Suprapubic skin (tissue), 4 donors: ENCODE results near the gene SPOCK3. TPM values are rescaled to one million over a fixed set of nuclear protein-coding genes. Genes with fewer than 3 reads are reported as not detected.

ENCODE experiments used
- DNase-seq, 2 donors: peaks; one replicate each; pipeline ENCODE4 v3.0.0-alpha.2; 2019; ENCODE audit warnings: low spot score in 2 of 2
- H3K27ac ChIP-seq: fragments of 200-600 bp; sonication (generic); one replicate; pipeline ENCODE4 v1.5.1; 2019
- H3K27me3 ChIP-seq: fragments of 200-600 bp; sonication (generic); one replicate; pipeline ENCODE4 v1.5.1; 2019
- H3K36me3 ChIP-seq: fragments of 200-600 bp; sonication (generic); one replicate; pipeline ENCODE4 v1.5.1; 2019
- H3K4me1 ChIP-seq: fragments of 200-600 bp; sonication (generic); one replicate; pipeline ENCODE4 v1.5.1; 2019
- H3K4me3 ChIP-seq: fragments of 200-600 bp; sonication (generic); one replicate; pipeline ENCODE4 v1.5.1; 2019; ENCODE audit warnings: mild to moderate bottlenecking
- H3K9me3 ChIP-seq: fragments of 200-600 bp; sonication (generic); one replicate; pipeline ENCODE4 v1.5.1; 2019
- EP300 ChIP-seq: sonication (generic); formaldehyde crosslinking; IDR thresholded peaks from one replicate; pipeline ENCODE4 v1.6.1; 2017; ENCODE audit warnings: antibody characterized with exemption
- POLR2A ChIP-seq, 2 donors: fragments of 450-650 bp; IDR thresholded peaks; one replicate each; pipeline ENCODE4 v1.6.1; 2017; ENCODE audit warnings: antibody characterized with exemption in 2 of 2, mild to moderate bottlenecking in 2 of 2, moderate library complexity in 2 of 2
- POLR2AphosphoS5 ChIP-seq, 3 donors: sonication (generic); formaldehyde crosslinking; IDR thresholded peaks; one replicate each; pipeline ENCODE4 v1.6.1; 2017; ENCODE audit warnings: antibody characterized with exemption in 3 of 3
- WGBS: methylation state at CpG from one replicate; pipeline ENCODE4 v1.1.5; 2018; 5-methylcytosine and 5-hydroxymethylcytosine counted together
- total RNA-seq, 4 donors: library from RNA; depleted of rRNA; stranded (reverse); fragments of >200 nt; gene quantifications; one replicate each; pipeline ENCODE4 v1.1.0, GENCODE V29; 2016
- TF ChIP-seq, protein P1 (sequence below), 2 donors: fragments of 200-600 bp in 1 of 2; fragments of 450-650 bp in 1 of 2; sonication (generic) in 1 of 2; IDR thresholded peaks; one replicate each; pipeline ENCODE4 v1.5.1; 2016 to 2019; ENCODE audit warnings: antibody characterized with exemption in 2 of 2, mild to moderate bottlenecking in 1 of 2, moderate library complexity in 1 of 2

The SPOCK3 gene
- total RNA-seq, 4 donors from 2014 or later: not detected

DNA sequence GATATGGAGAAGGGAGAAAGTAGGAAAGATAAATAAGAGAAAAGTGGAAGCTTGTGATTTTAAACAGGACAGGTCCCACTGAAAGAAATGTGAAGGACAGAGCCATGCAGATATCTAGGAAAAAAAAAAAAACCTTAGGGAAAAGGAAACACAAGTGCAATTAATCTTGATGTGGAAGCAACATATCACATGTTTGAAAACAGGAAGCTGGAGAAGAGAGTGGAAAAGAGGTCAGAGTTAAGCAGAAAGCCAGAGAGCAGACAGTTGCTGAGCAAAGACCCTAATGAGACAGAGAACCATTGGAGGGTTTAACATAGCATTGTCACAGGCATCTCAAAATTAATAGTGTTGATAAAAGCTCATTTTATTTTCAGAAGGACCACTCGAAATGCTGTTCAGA lies 89.7 kb downstream of the SPOCK3 start:
- TF ChIP-seq POLR2A (IDR thresholded peaks at IDR 0.05) (no peak), EP300 (no peak), POLR2AphosphoS5 (IDR thresholded peaks at IDR 0.05) (no peak)
- TF ChIP-seq, protein P1, sequence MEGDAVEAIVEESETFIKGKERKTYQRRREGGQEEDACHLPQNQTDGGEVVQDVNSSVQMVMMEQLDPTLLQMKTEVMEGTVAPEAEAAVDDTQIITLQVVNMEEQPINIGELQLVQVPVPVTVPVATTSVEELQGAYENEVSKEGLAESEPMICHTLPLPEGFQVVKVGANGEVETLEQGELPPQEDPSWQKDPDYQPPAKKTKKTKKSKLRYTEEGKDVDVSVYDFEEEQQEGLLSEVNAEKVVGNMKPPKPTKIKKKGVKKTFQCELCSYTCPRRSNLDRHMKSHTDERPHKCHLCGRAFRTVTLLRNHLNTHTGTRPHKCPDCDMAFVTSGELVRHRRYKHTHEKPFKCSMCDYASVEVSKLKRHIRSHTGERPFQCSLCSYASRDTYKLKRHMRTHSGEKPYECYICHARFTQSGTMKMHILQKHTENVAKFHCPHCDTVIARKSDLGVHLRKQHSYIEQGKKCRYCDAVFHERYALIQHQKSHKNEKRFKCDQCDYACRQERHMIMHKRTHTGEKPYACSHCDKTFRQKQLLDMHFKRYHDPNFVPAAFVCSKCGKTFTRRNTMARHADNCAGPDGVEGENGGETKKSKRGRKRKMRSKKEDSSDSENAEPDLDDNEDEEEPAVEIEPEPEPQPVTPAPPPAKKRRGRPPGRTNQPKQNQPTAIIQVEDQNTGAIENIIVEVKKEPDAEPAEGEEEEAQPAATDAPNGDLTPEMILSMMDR (IDR thresholded peaks at IDR 0.05): no peak
- WGBS: 47% methylated on average over 1 of the region's 1 CpG

DNA sequence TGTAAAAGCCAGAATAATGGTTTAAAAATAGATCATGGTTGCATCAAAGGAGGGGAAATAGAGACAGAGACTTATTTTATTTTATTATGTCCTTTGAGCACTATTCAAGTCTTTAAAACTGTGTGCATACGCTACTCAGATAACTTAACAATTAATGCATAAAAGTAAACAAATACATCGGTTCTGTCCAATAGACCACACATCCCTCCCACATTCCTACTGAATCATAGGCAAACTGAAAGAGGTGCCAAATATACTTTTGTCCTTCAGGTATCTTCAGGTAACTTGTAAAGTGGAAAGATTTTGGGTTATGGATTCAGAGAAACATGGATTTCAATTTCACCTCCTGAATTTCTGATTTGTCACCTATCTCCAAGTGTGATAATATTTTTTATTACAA lies 91.3 kb downstream of the SPOCK3 start:
- H3K27ac ChIP-seq: no peak overlapping the region
- no peaks in the 10 kb centered on the region for H3K27me3 ChIP-seq
- DNase-seq: no peak
- H3K4me1 ChIP-seq: no peaks in the 10 kb centered on the region
- H3K36me3 ChIP-seq: no peaks in the 10 kb centered on the region
- TF ChIP-seq, protein P1 (IDR thresholded peaks at IDR 0.05): no peak
- TF ChIP-seq POLR2AphosphoS5 (IDR thresholded peaks at IDR 0.05) (no peak), POLR2A (IDR thresholded peaks at IDR 0.05) (no peak), EP300 (no peak)
- no peaks in the 10 kb centered on the region for H3K9me3 ChIP-seq
- H3K4me3 ChIP-seq: no peak overlapping the region
- 86% methylated on average over 2 of the region's 2 CpGs for WGBS

More for the DNA sequence above, 89.7 kb downstream of the SPOCK3 start:
- no peak for DNase-seq
- Histone ChIP-seq H3K27me3 (no peaks in the 10 kb centered on the region), H3K4me3 (no peak overlapping the region), H3K36me3 (no peaks in the 10 kb centered on the region), H3K4me1 (no peaks in the 10 kb centered on the region), H3K9me3 (no peaks in the 10 kb centered on the region), H3K27ac (no peak overlapping the region)

DNA sequence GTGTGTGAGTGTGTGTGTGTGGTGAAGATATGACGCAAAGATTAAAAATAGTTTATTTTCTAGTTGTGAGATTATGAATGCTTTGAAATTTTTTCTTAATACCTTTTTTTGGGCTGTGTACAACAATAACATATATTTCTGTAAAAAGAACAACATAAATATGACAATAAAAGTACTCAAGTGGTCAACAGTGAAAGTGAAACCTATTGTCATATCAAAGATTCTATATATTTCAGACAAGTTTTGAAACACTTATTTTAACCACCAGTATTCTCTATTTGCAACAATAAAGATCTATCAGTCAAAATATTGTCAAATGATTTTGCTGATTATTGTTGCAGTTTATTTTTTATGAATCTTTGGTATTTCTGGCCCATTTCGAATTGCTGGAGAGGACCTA lies 98.0 kb downstream of the SPOCK3 start:
- Histone ChIP-seq H3K4me3 (no peak overlapping the region), H3K27ac (no peak overlapping the region), H3K4me1 (no peaks in the 10 kb centered on the region), H3K9me3 (no peaks in the 10 kb centered on the region), H3K27me3 (no peaks in the 10 kb centered on the region), H3K36me3 (no peaks in the 10 kb centered on the region)
- WGBS: 91% methylated on average over 2 of the region's 2 CpGs
- no peak for DNase-seq
- TF ChIP-seq, protein P1 (IDR thresholded peaks at IDR 0.05): no peak
- TF ChIP-seq EP300 (no peak), POLR2AphosphoS5 (IDR thresholded peaks at IDR 0.05) (no peak), POLR2A (IDR thresholded peaks at IDR 0.05) (no peak)

DNA sequence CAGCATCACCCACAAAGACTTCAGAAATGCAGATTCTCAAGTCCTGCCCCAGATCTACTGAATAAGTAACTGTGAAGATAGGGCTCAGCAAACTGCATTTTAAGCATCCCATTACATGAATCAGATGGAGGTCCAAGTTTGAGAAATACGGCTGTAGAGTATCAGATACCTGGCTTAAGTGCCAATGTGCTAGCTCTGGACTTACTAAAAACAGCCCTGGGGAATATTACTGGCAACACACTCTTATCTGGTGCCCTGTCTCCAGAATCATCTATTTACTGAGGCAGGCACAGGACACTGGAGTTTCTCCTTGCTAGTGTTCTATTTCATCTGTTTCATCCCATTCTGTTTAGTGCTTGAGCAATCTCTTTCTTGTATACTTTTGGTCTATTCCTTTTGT lies 105.1 kb downstream of the SPOCK3 start:
- TF ChIP-seq EP300: no peak
- no peak for TF ChIP-seq POLR2AphosphoS5 (IDR thresholded peaks at IDR 0.05)
- TF ChIP-seq, protein P1 (IDR thresholded peaks at IDR 0.05): no peak
- no peak for TF ChIP-seq POLR2A (IDR thresholded peaks at IDR 0.05)
- H3K4me1 ChIP-seq: no peaks in the 10 kb centered on the region
- H3K9me3 ChIP-seq: no peaks in the 10 kb centered on the region
- 92% methylated on average over 1 of the region's 1 CpG for WGBS
- no peaks in the 10 kb centered on the region for H3K36me3 ChIP-seq
- H3K27ac ChIP-seq: no peak overlapping the region
- no peak overlapping the region for H3K4me3 ChIP-seq
- DNase-seq: no peak
- no peaks in the 10 kb centered on the region for H3K27me3 ChIP-seq

DNA sequence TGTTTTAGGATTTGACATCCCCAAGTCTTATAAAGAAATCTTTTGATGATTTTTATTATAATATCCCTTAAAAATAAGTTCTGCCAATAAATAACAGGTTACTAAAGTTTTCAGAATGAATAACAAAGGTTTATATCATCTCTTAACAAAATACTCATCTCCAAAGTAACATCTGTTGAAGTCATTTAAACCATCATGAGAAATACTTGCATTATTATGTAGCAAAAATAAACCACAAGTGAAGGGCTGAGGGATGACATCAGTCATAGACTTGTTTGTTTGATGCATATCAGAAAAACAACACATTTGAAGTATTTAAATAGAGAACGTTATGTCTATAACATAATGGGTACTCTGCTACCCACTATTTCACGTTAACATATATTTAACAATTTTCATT lies 114.9 kb downstream of the SPOCK3 start:
- 51% methylated on average over 2 of the region's 2 CpGs for WGBS
- H3K27ac ChIP-seq: no peak overlapping the region
- no peaks in the 10 kb centered on the region for H3K27me3 ChIP-seq
- DNase-seq: no peak
- no peaks in the 10 kb centered on the region for H3K9me3 ChIP-seq
- TF ChIP-seq, protein P1 (IDR thresholded peaks at IDR 0.05): no peak
- TF ChIP-seq POLR2AphosphoS5 (IDR thresholded peaks at IDR 0.05): no peak
- TF ChIP-seq POLR2A (IDR thresholded peaks at IDR 0.05): no peak
- no peak for TF ChIP-seq EP300
- no peak overlapping the region for H3K4me3 ChIP-seq
- no peaks in the 10 kb centered on the region for H3K36me3 ChIP-seq
- H3K4me1 ChIP-seq: no peaks in the 10 kb centered on the region
